CD4-positive, alpha-beta T cell treated with Interleukin-12 subunit alpha and Interleukin-12 subunit beta, for 1 hour (primary cell): ENCODE results near the gene SLC37A3.
A peak's percentile ranks its signal among the peaks of the same experiment; 100 is the strongest.

Experiments
- DNase-seq: peaks from one replicate; pipeline ENCODE4 v3.0.0-alpha.2; 2020

The SLC37A3 gene

GRCh38 chr7:140310337-140311002 lies 87.9 kb downstream of the SLC37A3 start:
- DNase-seq = no peak

GRCh38 chr7:140308060-140308459 lies 90.3 kb downstream of the SLC37A3 start:
- no peak for DNase-seq

- peak; percentile 67 for DNase-seq
Measured at GRCh38 chr7:140304191-140304799, 94.0 kb downstream of the SLC37A3 start.

GRCh38 chr7:140300243-140301136 lies 97.8 kb downstream of the SLC37A3 start:
- no peak for DNase-seq

GRCh38 chr7:140298213-140298612 lies 100.1 kb downstream of the SLC37A3 start:
- no peak for DNase-seq

- peak; percentile 5 for DNase-seq
Measured at GRCh38 chr7:140297192-140297591, 101.1 kb downstream of the SLC37A3 start.

- DNase-seq = no peak
Measured at GRCh38 chr7:140295224-140295738, 103.0 kb downstream of the SLC37A3 start.

GRCh38 chr7:140294454-140294853 lies 103.9 kb downstream of the SLC37A3 start:
- no peak for DNase-seq

GRCh38 chr7:140292438-140292837 lies 105.9 kb downstream of the SLC37A3 start:
- no peak for DNase-seq

- DNase-seq = no peak
Measured at GRCh38 chr7:140289804-140290203, 108.5 kb downstream of the SLC37A3 start.

GRCh38 chr7:140287988-140288387 lies 110.3 kb downstream of the SLC37A3 start:
- DNase-seq = no peak

GRCh38 chr7:140285938-140286337 lies 112.4 kb downstream of the SLC37A3 start:
- no peak for DNase-seq

GRCh38 chr7:140284062-140284461 lies 114.3 kb downstream of the SLC37A3 start:
- no peak for DNase-seq
